GM19099 (cell line): ENCODE data around the gene USP40.

ENCODE experiments used
- POLR2A ChIP-seq: IDR thresholded peaks from 3 replicates; pipeline ENCODE4 v1.6.1; 2011; ENCODE audit warnings: low read depth; ENCODE audit not compliant: insufficient read length; ENCODE audit errors: extremely low read depth

USP40 gene

DNA sequence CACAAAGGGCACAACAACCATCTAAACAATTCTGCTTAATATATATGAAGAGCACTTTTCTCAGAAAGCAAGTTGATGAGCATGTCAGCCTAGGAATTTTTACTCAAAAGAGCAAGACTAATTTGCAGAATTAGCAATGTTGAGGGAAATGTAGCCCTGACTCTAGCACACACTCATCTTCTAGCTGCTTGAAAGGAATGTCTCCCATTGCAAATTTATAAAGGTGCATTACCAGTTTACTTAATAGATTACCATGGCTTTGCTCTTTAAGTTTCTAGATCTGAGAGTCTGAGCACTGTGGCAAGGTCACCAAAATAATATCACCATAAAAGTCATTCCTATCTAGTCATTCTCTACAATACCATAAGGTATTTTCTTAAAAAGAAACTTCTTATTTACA, 40.8 kb downstream of the USP40 start:
- no peak for TF ChIP-seq POLR2A

DNA sequence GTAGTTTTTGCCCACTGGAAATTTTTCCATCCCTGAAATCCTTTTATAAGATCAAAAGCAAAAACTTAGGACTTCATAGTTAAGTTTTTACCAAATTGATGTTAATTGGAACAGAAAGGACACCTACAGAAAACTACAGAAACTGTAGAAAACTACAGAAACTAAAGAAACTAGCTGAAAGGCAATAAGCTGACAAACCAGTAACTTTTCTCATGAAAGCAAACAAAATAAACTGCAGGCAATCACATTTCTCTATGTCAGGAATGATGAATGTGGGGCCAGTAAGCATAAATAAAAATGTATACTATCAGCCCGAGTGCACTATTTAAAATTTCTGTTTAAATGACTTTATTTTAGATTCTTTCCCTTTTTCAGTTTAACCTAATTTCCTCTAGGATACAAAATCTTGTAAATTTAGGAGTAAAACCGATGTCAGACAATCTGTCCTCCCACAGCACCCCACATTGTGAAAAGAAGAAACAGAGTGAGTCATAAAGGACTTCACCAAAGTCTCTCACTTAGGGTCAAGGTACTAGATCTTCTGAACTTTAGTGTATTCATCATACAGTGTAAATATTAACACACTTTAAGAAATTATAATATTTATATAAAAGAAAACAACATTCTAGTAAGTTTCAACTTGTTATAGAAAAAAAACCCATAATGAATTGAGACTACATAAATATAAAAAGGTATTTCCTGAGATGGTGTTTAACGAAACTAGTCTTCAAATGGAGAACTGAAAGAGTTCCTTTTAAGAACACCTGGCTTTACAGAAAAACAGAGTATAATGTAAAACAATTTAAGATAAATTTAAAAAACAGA, 46.6 kb downstream of the USP40 start:
- TF ChIP-seq POLR2A = no peak

DNA sequence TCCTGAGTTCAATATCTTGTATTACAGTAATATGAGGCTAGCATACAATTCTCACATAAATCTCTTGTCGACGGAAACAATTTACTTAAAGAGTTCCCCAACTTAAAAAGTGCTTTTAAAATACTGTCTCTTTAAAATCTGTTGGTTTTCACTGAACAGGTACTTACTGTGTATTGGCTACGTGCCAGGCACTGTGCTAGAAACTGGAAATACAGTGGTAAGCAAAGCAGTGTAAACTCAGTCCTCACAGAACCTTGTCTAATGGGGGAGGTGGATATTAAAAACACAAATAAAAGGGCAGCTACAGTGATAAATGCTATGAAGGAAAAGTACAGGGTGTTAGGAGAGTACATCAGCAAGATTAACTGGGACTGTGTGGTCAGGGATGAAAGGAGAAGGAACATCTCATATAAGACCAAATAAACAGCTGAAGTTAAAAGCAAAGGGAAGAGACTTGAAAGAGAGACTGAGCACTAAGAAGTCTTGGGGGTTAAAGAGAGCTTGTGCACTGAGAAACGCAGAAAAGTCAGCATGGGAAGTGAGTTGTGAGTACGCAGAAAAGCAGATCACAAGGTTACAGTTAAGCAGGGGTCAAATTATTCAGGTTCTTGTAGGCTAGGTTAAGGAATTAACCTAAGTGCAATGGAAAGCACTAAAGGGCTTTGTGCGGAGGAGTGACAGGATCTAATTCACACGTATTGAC, 52.5 kb downstream of the USP40 start:
- no peak for TF ChIP-seq POLR2A

- no peak for TF ChIP-seq POLR2A
Observed at GRCh38 chr2:233503947-233504637, 62.5 kb downstream of the USP40 start.

GRCh38 chr2:233503481-233503880, 63.1 kb downstream of the USP40 start:
- TF ChIP-seq POLR2A = no peak

- no peak for TF ChIP-seq POLR2A
Observed at GRCh38 chr2:233501198-233502076, 65.1 kb downstream of the USP40 start.

DNA sequence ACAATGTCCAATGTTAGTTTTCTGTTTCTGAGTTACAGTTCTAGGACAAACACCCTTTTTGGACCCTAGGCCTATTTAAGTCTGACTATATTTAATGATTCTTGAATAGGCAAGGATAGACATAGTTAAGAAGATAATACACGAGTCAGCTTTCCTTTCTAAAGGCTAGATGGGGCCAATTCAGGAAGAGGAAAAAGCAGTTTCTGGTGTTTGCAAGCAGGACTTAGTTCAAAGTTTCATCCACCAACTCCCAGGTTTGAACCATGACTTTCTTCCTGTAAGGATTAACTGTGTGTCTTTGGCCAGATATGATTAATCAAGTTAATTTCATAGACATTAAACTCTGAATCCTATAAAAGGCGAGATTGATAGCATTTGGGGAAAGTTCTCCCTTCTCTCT, 66.7 kb downstream of the USP40 start:
- no peak for TF ChIP-seq POLR2A

DNA sequence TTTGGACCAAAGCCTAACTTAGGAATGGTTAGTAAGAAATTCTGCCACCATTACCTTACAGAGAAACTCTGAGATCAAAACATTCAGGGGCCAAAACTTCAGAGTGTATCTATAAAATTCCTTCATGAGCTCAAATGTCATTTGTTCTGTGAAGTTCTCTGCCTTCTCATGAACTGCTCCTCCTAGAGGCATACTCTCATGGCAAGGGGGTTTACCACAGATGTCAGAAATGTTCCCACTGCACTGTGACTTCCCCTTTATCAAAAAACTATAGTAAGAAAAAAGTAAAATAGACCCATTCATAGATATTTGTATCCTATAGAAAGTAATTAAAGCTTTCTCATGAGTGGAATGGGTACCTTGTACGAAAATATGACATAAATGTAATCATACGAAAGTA, 68.5 kb downstream of the USP40 start:
- TF ChIP-seq POLR2A = no peak

DNA sequence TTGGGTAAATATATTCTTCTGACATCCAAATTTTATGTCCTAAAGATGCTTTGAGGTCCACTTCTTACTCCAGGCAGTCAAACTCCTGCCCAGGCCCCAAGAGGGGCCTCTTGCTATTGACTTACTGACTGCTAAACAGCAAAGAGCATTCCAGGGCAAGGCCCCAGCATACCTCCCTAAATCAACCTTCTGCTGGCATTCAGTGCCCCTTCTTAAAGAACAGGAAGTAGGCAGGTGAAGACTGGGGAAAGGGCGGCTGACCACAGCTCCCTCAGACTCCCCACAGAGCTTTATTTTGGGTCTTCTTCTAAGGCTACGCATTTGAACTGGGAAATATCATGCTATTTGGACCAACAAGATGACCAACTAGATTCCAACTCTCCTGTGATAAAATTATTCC, 68.9 kb downstream of the USP40 start:
- TF ChIP-seq POLR2A = no peak

GRCh38 chr2:233495503-233496496, 70.8 kb downstream of the USP40 start:
- no peak for TF ChIP-seq POLR2A

GRCh38 chr2:233492751-233493150, 73.8 kb downstream of the USP40 start:
- no peak for TF ChIP-seq POLR2A

DNA sequence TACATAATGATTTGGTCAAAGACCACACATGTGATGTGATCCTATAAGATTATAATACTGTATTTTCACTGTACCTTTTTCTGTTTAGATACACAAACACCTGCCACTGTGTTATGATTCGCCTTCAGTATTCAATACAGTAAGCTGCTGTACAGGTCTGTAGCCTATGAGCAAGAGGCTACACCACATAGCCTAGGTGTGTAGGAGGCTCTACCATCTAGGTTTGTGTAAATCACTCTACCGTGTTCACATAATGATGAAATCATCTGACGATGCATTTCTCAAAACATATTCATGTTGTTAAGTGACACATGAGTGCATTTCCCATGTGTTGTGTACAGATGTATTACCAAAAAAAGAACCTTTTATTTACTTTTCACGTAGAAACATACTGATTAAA, 74.5 kb downstream of the USP40 start:
- no peak for TF ChIP-seq POLR2A

DNA sequence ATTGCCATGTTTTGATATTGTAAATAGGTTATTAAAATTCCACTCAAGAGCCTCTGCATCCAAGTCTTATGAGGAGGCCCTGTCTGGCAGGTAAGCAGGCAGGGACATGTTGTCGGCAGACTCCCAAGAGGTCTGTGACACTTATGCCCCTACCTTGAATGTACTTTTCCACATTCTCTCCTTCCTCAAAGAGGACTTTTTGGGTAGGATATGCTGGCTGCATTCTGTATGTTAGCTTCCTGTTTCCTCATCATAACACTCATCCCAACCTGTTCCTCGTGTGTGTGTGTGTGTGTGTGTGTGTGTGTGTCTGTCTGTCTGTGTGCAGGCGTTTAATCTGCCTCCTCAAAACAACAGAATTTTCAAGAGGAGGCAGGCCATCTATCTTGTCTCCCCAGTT, 75.3 kb downstream of the USP40 start:
- TF ChIP-seq POLR2A = no peak

DNA sequence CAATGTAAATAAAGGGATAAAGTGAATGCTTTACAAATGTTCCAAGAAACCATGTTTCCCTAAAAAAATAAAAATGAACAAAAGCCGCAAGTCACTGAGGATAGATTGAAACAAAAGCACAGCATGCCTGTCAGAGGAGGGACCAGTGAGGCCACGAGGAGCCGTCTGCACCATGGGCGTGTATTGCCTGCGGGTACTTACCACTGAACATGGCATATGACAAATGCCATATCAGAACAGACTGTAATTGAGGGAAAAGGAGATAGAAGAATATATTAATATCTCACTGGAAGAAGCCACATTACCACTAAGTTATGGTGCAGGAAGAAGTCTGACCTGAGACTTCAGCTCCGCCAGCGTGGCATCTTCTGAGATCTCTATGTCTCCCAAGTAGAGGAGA, 75.8 kb downstream of the USP40 start:
- TF ChIP-seq POLR2A = no peak
